Endometrium (tissue), 2 donors: Measurements from ENCODE around the gene VPS16.
A peak's percentile ranks its signal among the peaks of the same experiment; 100 is the strongest.
"Not testable (repeated sequence)": the region's sequence is repeated elsewhere in the genome, so short reads cannot be mapped to it uniquely, and the experiment has no call there.

Source experiments
- FAIRE-seq: peaks from 2 replicates; lab custom pipeline; 2012; peaks lifted over from hg19 to GRCh38; lab: Jason Lieb, UNC
- donor health status: control.
- donor health status: control.

The VPS16 gene

GRCh38 chr20:2807019-2807418 lies 33.5 kb upstream of the VPS16 start:
- no peak for FAIRE-seq

GRCh38 chr20:2807929-2808328 lies 32.6 kb upstream of the VPS16 start:
- not testable (repeated sequence) for FAIRE-seq

- no peak for FAIRE-seq
Observed at GRCh38 chr20:2809690-2810089, 30.9 kb upstream of the VPS16 start.

DNA sequence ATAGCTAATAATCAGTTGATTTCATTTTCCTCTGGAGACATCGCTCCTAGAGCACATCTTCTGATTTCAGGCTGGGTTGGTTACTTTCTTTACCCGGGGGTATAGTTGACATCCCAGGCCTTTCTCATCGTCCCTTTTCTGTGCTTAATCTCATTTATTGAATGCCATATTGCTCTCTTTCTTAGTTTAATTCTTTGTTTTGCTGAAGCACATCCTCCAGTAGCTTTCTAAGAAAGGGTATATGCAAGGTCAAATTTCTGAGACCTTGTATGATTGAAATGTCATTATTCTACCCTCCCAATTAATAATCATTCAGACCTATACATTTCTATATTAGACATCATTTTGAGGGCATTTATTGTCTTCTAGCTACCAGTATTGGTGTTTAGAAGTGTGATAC lies 28.4 kb upstream of the VPS16 start:
- no peak for FAIRE-seq

- no peak for FAIRE-seq
Observed at GRCh38 chr20:2814076-2814475, 26.5 kb upstream of the VPS16 start.

DNA sequence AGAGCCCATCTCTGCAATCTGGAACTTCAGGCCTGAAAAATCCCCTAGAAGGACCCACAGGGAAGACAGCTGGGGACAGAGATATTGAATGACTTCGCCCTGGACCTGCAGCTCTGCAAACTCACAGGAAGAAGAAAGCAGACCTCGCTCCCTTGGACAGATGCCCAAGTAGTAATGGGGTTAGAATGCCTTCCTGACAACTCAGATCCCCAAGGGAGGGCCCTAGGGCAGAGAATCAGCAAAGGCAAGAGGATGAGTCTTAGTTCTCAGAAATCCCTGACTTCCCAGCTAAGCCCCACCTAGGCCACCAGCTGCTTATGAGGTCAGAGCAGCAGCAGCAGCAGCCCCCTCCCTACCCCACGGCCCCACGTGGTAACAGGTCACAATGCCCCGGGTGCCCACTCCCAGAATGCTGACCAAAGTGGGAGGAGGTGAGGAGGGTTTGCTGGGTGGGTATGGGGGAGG lies 25.9 kb upstream of the VPS16 start, which contains the start of gene C20orf141:
Gene C20orf141, plus strand, starts transcription at position 401 of the 465 bp plus-strand sequence. CDS start 198 bp downstream, outside the sequence.
- FAIRE-seq, result peak; percentile 72

- FAIRE-seq, result no peak
Observed at GRCh38 chr20:2815242-2815900, 25.2 kb upstream of the VPS16 start.

- FAIRE-seq, result no peak
Observed at GRCh38 chr20:2816030-2816582, 24.4 kb upstream of the VPS16 start, which contains the start of gene TMEM239. TSS of gene TMEM239 (plus strand) at chr20:2816364. CDS start at chr20:2816555, 191 bp downstream.

DNA sequence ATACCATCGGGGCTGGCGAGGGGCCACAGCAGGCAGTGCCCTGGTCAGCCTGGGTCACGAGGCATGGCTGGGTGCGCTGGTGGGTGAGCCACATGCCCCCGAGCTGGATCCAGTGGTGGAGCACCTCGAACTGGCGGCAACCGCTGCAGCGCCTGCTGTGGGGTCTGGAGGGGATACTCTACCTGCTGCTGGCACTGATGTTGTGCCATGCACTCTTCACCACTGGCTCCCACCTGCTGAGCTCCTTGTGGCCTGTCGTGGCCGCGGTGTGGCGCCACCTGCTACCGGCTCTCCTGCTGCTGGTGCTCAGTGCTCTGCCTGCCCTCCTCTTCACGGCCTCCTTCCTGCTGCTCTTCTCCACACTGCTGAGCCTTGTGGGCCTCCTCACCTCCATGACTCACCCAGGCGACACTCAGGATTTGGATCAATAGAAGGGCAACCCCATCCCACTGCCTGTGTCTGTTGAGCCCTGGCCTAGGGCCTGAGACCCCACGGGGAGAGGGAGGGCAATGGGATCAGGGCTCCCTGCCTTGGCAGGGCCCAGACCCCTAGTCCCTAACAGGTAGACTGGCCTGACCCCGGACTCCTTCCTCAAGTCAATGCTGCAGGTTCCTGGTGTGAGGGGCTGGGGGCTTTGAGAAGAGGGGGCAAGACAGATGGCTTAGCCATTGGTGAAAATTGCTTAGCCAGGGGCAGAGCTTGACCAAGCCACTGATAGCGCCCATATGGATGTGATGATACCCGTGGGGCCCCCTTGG lies 23.8 kb upstream of the VPS16 start:
- FAIRE-seq, result no peak

GRCh38 chr20:2817341-2817726 lies 23.2 kb upstream of the VPS16 start:
- no peak for FAIRE-seq

- peak; percentile 82 for FAIRE-seq
Observed at GRCh38 chr20:2817891-2818595, 22.5 kb upstream of the VPS16 start.

DNA sequence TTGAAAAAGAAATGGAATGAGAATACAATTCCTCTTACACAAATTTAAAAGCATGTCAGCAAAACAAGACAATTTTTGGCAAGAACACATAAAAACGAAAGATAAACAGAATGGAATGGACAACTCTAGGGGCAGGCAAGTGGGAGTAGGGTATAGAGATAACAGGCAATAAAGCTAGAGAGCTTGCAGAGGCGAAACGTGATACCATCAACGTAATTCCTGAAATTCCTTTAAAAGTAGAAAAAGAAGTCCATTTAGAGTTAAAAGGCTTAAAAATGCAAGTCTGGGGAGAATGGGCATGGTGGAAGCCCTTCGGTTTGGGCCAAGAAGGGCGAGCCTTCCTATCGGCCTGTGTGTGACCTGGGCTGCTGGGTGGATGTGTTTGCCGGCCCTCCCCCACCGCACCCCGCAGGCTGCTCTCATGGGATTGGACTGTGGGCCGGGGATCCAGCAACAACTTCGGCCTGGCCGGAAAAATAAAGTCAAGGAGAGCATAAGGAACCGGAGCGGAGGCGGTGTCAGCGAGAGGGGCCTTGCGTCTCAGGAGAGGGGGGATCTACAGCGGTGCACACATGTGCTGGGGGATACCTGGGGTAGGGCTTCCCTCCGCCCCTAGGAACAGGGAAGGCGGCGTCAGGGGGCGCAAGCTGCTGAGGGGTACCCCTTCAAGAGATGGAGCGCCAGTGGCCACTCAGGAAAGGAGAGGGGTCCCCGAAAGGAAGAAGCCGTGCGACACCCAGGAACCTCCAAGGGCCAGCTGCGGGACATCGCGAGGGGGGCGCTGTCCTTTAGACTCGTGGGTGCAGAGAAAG lies 20.3 kb upstream of the VPS16 start:
- peak; percentile 97 for FAIRE-seq

DNA sequence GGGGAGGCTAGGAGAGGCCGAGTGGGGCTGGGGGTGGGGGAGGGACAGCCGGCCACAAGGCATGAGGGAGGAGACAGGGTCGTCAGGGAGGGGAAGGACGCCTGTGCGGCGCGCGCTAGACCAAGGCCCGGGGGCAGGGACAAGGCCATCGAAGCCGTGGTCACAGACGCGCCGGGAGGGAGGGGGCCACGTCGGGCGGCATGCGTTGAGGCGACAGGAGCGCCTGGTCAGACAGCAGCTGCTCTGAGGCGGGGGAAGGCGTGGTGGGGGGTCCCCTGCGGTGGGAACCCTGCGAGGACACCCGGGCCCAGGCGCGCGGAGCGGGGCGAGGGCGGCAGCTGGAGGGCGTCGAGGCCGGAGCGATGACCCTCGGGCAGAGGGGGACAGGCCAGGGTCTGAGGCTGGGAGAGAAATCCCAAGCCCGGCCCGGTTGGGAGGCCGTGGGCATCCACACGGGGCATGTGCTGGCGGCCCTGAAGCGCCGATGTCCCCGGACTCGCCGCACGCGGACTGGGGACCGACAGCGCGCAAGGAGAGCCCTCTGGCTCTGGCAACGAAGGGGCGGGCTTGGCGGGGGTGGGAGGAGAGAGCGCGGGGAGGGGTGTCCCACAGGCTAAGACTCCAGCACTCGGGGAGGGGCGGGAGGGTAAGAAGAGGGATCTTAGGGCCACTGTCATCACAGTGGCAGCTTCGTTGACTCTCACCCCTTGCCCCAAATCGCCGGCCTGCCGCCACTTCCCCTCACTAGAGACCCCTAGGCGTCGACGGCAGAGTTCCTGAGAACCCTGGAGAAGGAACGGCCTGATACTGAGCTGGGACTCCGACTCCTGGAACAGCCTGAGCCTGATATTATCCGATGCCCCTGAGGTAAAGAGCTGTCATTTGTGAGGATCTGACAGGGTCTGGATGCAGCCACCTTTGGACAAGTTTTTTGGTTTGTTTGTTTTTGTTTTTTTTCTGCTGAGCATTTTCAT lies 19.4 kb upstream of the VPS16 start:
- no peak for FAIRE-seq

- FAIRE-seq, result no peak
Observed at GRCh38 chr20:2822073-2822472, 18.5 kb upstream of the VPS16 start.

- FAIRE-seq, result no peak
Observed at GRCh38 chr20:2825761-2826160, 14.8 kb upstream of the VPS16 start.

DNA sequence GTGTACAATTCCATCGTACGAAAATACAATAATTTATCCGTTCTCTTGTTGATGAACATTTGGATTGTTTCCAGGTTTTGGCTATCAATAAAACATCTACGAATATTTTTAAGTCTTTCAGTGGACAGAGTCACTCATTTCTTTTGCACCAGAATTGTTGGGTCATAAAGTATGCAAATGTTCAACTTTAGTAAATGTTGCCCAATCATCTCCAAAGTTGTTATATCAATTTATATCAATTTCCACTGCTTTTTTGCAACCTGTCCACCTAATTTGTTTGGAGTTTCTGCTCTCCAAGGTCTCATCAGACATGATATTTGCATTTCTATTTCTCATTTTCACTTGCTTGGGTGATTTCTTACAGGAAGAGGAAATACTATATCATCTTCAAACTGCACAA lies 13.9 kb upstream of the VPS16 start:
- FAIRE-seq, result no peak

DNA sequence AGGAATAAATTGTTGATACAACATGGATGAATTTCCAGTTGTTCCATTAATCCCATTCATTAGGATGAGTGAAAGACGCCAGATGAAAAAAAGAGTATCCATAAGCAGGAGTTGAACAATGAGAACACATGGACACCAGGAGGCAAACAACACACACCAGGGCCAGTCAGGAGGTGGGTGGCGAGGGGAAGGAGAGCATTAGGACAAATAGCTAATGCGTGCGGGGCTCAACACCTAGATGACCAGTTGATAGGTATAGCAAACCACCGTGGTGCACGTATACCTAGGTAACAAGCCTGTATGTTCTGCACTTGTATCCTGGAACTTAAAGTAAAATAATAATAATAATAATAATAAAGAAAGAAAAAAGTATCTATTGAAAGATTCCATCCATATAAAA lies 11.2 kb upstream of the VPS16 start:
- no peak for FAIRE-seq

GRCh38 chr20:2831206-2831605 lies 9.3 kb upstream of the VPS16 start:
- not testable (repeated sequence) for FAIRE-seq

GRCh38 chr20:2833761-2834160 lies 6.8 kb upstream of the VPS16 start:
- no peak for FAIRE-seq

GRCh38 chr20:2834401-2835110 lies 6.0 kb upstream of the VPS16 start:
- FAIRE-seq, result no peak
